ENCODE results near the gene STARD9.
"Not testable (repeated sequence)": the region's sequence is repeated elsewhere in the genome, so short reads cannot be mapped to it uniquely, and the experiment has no call there.

The STARD9 gene

GRCh38 chr15:42590619-42591237, 15.3 kb downstream of the STARD9 start:
- H3K4me3 ChIP-seq (ENCODE audit: low read length in 2 of 2), result no peak overlapping the region
- no peak overlapping the region for H3K9ac ChIP-seq (ENCODE audit: low read depth in 1 of 2, low read length in 2 of 2)
- H3K27ac ChIP-seq (ENCODE audit: low read depth in 2 of 2, low read length in 2 of 2), result no peak overlapping the region
- H3K36me3 ChIP-seq (ENCODE audit: control insufficient read depth in 2 of 2, insufficient read depth in 2 of 2, low read length in 2 of 2), result no peaks in the 10 kb centered on the region
- no peaks in the 10 kb centered on the region for H3K9me3 ChIP-seq (ENCODE audit: control insufficient read depth in 2 of 2, low read length in 2 of 2)
- no peaks in the 10 kb centered on the region for H3K27me3 ChIP-seq (ENCODE audit: control insufficient read depth in 2 of 2, insufficient read depth in 2 of 2, low read length in 2 of 2)
- peaks cover 0 to 10% of the 10 kb centered on the region in 2 donors for H3K4me1 ChIP-seq (ENCODE audit: control insufficient read depth in 2 of 2, insufficient read depth in 2 of 2, low read length in 2 of 2)

GRCh38 chr15:42591238-42591934, 16.0 kb downstream of the STARD9 start:
- H3K36me3 ChIP-seq (ENCODE audit: control insufficient read depth in 2 of 2, insufficient read depth in 2 of 2, low read length in 2 of 2), result no peaks in the 10 kb centered on the region
- peaks cover 0 to 10% of the 10 kb centered on the region in 2 donors for H3K4me1 ChIP-seq (ENCODE audit: control insufficient read depth in 2 of 2, insufficient read depth in 2 of 2, low read length in 2 of 2)
- no peak overlapping the region for H3K4me3 ChIP-seq (ENCODE audit: low read length in 2 of 2)
- no peak overlapping the region for H3K27ac ChIP-seq (ENCODE audit: low read depth in 2 of 2, low read length in 2 of 2)
- H3K9ac ChIP-seq (ENCODE audit: low read depth in 1 of 2, low read length in 2 of 2), result no peak overlapping the region
- no peaks in the 10 kb centered on the region for H3K9me3 ChIP-seq (ENCODE audit: control insufficient read depth in 2 of 2, low read length in 2 of 2)
- no peaks in the 10 kb centered on the region for H3K27me3 ChIP-seq (ENCODE audit: control insufficient read depth in 2 of 2, insufficient read depth in 2 of 2, low read length in 2 of 2)

- no peaks in the 10 kb centered on the region for H3K9me3 ChIP-seq (ENCODE audit: control insufficient read depth in 2 of 2, low read length in 2 of 2)
- H3K27ac ChIP-seq (ENCODE audit: low read depth in 2 of 2, low read length in 2 of 2), result peak overlapping the region; percentile 49 to 58
Measured at GRCh38 chr15:42592716-42593115, 17.3 kb downstream of the STARD9 start.

GRCh38 chr15:42593143-42593542, 17.7 kb downstream of the STARD9 start:
- H3K36me3 ChIP-seq (ENCODE audit: control insufficient read depth in 2 of 2, insufficient read depth in 2 of 2, low read length in 2 of 2), result no peaks in the 10 kb centered on the region
- H3K4me1 ChIP-seq (ENCODE audit: control insufficient read depth in 2 of 2, insufficient read depth in 2 of 2, low read length in 2 of 2), result peaks cover 0 to 10% of the 10 kb centered on the region in 2 donors
- peak overlapping the region; percentile 49 to 58 for H3K27ac ChIP-seq (ENCODE audit: low read depth in 2 of 2, low read length in 2 of 2)
- H3K9me3 ChIP-seq (ENCODE audit: control insufficient read depth in 2 of 2, low read length in 2 of 2), result no peaks in the 10 kb centered on the region
- no peak overlapping the region for H3K4me3 ChIP-seq (ENCODE audit: low read length in 2 of 2)
- H3K9ac ChIP-seq (ENCODE audit: low read depth in 1 of 2, low read length in 2 of 2), result no peak overlapping the region
- H3K27me3 ChIP-seq (ENCODE audit: control insufficient read depth in 2 of 2, insufficient read depth in 2 of 2, low read length in 2 of 2), result no peaks in the 10 kb centered on the region

More at GRCh38 chr15:42592716-42593115, 17.3 kb downstream of the STARD9 start:
- no peaks in the 10 kb centered on the region for H3K36me3 ChIP-seq (ENCODE audit: control insufficient read depth in 2 of 2, insufficient read depth in 2 of 2, low read length in 2 of 2)
- H3K27me3 ChIP-seq (ENCODE audit: control insufficient read depth in 2 of 2, insufficient read depth in 2 of 2, low read length in 2 of 2), result no peaks in the 10 kb centered on the region
- H3K4me3 ChIP-seq (ENCODE audit: low read length in 2 of 2), result no peak overlapping the region
- H3K4me1 ChIP-seq (ENCODE audit: control insufficient read depth in 2 of 2, insufficient read depth in 2 of 2, low read length in 2 of 2), result peaks cover 0 to 10% of the 10 kb centered on the region in 2 donors
- H3K9ac ChIP-seq (ENCODE audit: low read depth in 1 of 2, low read length in 2 of 2), result no peak overlapping the region

DNA sequence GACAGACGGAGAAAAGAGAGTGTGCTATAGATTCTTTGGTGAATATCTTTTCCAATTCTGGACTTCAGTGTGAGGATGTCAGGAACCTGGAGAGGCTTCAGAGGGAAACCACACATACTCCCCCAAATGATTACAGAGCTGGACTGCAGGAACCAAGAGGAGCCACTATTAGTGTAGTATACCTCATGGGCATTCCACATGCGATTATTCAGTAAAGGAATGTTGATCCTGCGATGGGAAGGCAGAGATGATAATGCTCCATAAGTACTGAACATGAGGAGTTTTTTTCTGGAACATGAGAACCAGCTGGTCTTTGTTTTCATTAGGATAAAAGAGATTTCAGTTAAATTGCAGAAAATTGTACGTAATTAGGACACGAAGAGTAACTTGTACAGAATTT, 18.7 kb downstream of the STARD9 start:
- Histone ChIP-seq H3K27me3 (ENCODE audit: control insufficient read depth in 2 of 2, insufficient read depth in 2 of 2, low read length in 2 of 2) (no peaks in the 10 kb centered on the region), H3K27ac (ENCODE audit: low read depth in 2 of 2, low read length in 2 of 2) (peak overlapping the region in 1 of 2 donors; percentile 25), H3K36me3 (ENCODE audit: control insufficient read depth in 2 of 2, insufficient read depth in 2 of 2, low read length in 2 of 2) (no peaks in the 10 kb centered on the region), H3K4me3 (ENCODE audit: low read length in 2 of 2) (no peak overlapping the region), H3K9ac (ENCODE audit: low read depth in 1 of 2, low read length in 2 of 2) (no peak overlapping the region), H3K9me3 (ENCODE audit: control insufficient read depth in 2 of 2, low read length in 2 of 2) (no peaks in the 10 kb centered on the region), H3K4me1 (ENCODE audit: control insufficient read depth in 2 of 2, insufficient read depth in 2 of 2, low read length in 2 of 2) (peaks cover 0 to 10% of the 10 kb centered on the region in 2 donors)

GRCh38 chr15:42595626-42596240, 20.3 kb downstream of the STARD9 start:
- H3K4me3 ChIP-seq (ENCODE audit: low read length in 2 of 2), result peak overlapping the region in 1 of 2 donors; percentile 7
- no peaks in the 10 kb centered on the region for H3K36me3 ChIP-seq (ENCODE audit: control insufficient read depth in 2 of 2, insufficient read depth in 2 of 2, low read length in 2 of 2)
- H3K9me3 ChIP-seq (ENCODE audit: control insufficient read depth in 2 of 2, low read length in 2 of 2), result no peaks in the 10 kb centered on the region
- H3K27ac ChIP-seq (ENCODE audit: low read depth in 2 of 2, low read length in 2 of 2), result peak overlapping the region; percentile 2 to 13
- no peaks in the 10 kb centered on the region for H3K27me3 ChIP-seq (ENCODE audit: control insufficient read depth in 2 of 2, insufficient read depth in 2 of 2, low read length in 2 of 2)
- H3K9ac ChIP-seq (ENCODE audit: low read depth in 1 of 2, low read length in 2 of 2), result peak overlapping the region in 1 of 2 donors; percentile 36
- H3K4me1 ChIP-seq (ENCODE audit: control insufficient read depth in 2 of 2, insufficient read depth in 2 of 2, low read length in 2 of 2), result peaks cover 0 to 10% of the 10 kb centered on the region in 2 donors

DNA sequence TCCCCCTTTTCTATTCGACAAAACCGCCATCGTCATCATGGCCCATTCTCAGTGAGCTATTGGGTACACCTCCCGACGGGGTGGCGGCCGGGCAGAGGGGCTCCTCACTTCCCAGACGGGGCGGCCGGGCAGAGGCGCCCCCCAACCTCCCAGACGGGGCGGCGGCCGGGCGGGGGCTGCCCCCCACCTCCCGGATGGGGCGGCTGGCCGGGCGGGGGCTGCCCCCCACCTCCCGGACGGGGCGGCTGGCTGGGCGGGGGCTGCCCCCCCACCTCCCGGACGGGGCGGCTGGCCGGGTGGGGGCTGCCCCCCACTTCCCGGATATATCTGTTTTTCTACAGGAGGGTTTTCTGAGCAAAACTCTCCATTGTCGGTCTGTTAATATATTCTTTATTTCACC, 25.9 kb downstream of the STARD9 start:
- not testable (repeated sequence) for H3K36me3 ChIP-seq (ENCODE audit: control insufficient read depth in 2 of 2, insufficient read depth in 2 of 2, low read length in 2 of 2); H3K27me3 ChIP-seq (ENCODE audit: control insufficient read depth in 2 of 2, insufficient read depth in 2 of 2, low read length in 2 of 2); H3K27ac ChIP-seq (ENCODE audit: low read depth in 2 of 2, low read length in 2 of 2); H3K4me3 ChIP-seq (ENCODE audit: low read length in 2 of 2); H3K9ac ChIP-seq (ENCODE audit: low read depth in 1 of 2, low read length in 2 of 2); H3K4me1 ChIP-seq (ENCODE audit: control insufficient read depth in 2 of 2, insufficient read depth in 2 of 2, low read length in 2 of 2); H3K9me3 ChIP-seq (ENCODE audit: control insufficient read depth in 2 of 2, low read length in 2 of 2)

GRCh38 chr15:42602501-42602900, 27.1 kb downstream of the STARD9 start:
- Histone ChIP-seq H3K27me3 (ENCODE audit: control insufficient read depth in 2 of 2, insufficient read depth in 2 of 2, low read length in 2 of 2) (no peaks in the 10 kb centered on the region), H3K27ac (ENCODE audit: low read depth in 2 of 2, low read length in 2 of 2) (no peak overlapping the region), H3K4me3 (ENCODE audit: low read length in 2 of 2) (no peak overlapping the region), H3K36me3 (ENCODE audit: control insufficient read depth in 2 of 2, insufficient read depth in 2 of 2, low read length in 2 of 2) (no peaks in the 10 kb centered on the region), H3K9me3 (ENCODE audit: control insufficient read depth in 2 of 2, low read length in 2 of 2) (no peaks in the 10 kb centered on the region), H3K4me1 (ENCODE audit: control insufficient read depth in 2 of 2, insufficient read depth in 2 of 2, low read length in 2 of 2) (peaks cover 4 to 5% of the 10 kb centered on the region in 2 donors), H3K9ac (ENCODE audit: low read depth in 1 of 2, low read length in 2 of 2) (no peak overlapping the region)

GRCh38 chr15:42603978-42604377, 28.6 kb downstream of the STARD9 start:
- H3K36me3 ChIP-seq (ENCODE audit: control insufficient read depth in 2 of 2, insufficient read depth in 2 of 2, low read length in 2 of 2), result no peaks in the 10 kb centered on the region
- H3K4me3 ChIP-seq (ENCODE audit: low read length in 2 of 2), result no peak overlapping the region
- H3K27me3 ChIP-seq (ENCODE audit: control insufficient read depth in 2 of 2, insufficient read depth in 2 of 2, low read length in 2 of 2), result no peaks in the 10 kb centered on the region
- no peak overlapping the region for H3K27ac ChIP-seq (ENCODE audit: low read depth in 2 of 2, low read length in 2 of 2)
- peaks cover 5 to 9% of the 10 kb centered on the region in 2 donors for H3K4me1 ChIP-seq (ENCODE audit: control insufficient read depth in 2 of 2, insufficient read depth in 2 of 2, low read length in 2 of 2)
- H3K9me3 ChIP-seq (ENCODE audit: control insufficient read depth in 2 of 2, low read length in 2 of 2), result no peaks in the 10 kb centered on the region
- H3K9ac ChIP-seq (ENCODE audit: low read depth in 1 of 2, low read length in 2 of 2), result no peak overlapping the region
